Liver (tissue), 3 donors: Measurements from ENCODE around the gene IPO5.

Source experiments
- SP1 ChIP-seq: IDR thresholded peaks from 2 replicates; pipeline ENCODE4 v1.6.1; 2018; ENCODE audit warnings: antibody characterized with exemption, mild to moderate bottlenecking
- TF ChIP-seq, protein P1 (sequence below): fragments of 150-350 bp; IDR thresholded peaks from 2 replicates; pipeline ENCODE4 v1.5.1; 2017; ENCODE audit warnings: improper control_type of control experiment, low read depth, low read length; ENCODE audit not compliant: missing input control
- donor health status: healthy.
- donor health status: healthy.

DNA sequence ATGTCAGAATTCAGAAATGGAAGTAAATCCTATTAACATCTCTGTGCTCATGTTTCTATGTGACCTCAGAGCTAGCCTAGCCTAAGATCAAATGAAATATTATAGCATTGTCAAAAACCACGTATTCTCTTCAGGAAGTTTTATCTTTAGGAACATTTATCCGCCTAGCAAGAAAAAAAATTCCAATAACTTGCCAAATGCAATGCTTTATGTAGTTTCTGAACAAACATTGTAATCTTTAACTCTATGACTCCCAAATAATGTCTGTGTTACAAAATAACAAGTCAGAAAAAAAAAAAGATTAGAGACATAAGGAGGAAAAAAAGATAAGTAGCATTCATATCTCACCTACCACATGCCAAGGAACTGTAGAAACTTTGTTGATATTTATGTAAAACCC is 18.4 kb upstream of the IPO5 start:
- no peak for TF ChIP-seq SP1
- TF ChIP-seq, protein P1, sequence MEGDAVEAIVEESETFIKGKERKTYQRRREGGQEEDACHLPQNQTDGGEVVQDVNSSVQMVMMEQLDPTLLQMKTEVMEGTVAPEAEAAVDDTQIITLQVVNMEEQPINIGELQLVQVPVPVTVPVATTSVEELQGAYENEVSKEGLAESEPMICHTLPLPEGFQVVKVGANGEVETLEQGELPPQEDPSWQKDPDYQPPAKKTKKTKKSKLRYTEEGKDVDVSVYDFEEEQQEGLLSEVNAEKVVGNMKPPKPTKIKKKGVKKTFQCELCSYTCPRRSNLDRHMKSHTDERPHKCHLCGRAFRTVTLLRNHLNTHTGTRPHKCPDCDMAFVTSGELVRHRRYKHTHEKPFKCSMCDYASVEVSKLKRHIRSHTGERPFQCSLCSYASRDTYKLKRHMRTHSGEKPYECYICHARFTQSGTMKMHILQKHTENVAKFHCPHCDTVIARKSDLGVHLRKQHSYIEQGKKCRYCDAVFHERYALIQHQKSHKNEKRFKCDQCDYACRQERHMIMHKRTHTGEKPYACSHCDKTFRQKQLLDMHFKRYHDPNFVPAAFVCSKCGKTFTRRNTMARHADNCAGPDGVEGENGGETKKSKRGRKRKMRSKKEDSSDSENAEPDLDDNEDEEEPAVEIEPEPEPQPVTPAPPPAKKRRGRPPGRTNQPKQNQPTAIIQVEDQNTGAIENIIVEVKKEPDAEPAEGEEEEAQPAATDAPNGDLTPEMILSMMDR = no peak
